A673 (cell line): ENCODE data around the gene SHMT1. TPM values are rescaled to one million over a fixed set of nuclear protein-coding genes. Genes with fewer than 3 reads are reported as not detected.

Source experiments
- BruUV-seq: library from RNA; stranded (reverse); fragments of 400-500 nt; replicated peaks from 2 replicates; lab custom pipeline; 2021; lab: Mats Ljungman, UMichigan
- CTCF ChIA-PET: fragments of 300-600 bp; sonication (Branson Sonifier 250); formaldehyde crosslinking; loops from one replicate; lab custom pipeline; 2022; ENCODE audit warnings: antibody characterized with exemption; lab: Charles Lee
- POLR2A ChIA-PET: fragments of 300-600 bp; sonication (Branson Sonifier 250); formaldehyde crosslinking; loops from one replicate; lab custom pipeline; 2022; ENCODE audit warnings: antibody characterized with exemption; ENCODE audit not compliant: low non-redundant PET; lab: Charles Lee
- DNase-seq: peaks from one replicate; pipeline ENCODE4 v3.0.0-alpha.2; 2015; ENCODE audit warnings: low spot score
- H3K27ac ChIP-seq: fragments of 200-600 bp; sonication (generic); 2 replicates; pipeline ENCODE4 v1.5.1; 2016; ENCODE audit warnings: mixed run types, low read depth, mild to moderate bottlenecking, mixed read lengths, antibody characterized with exemption, low read length; ENCODE audit not compliant: poor library complexity, severe bottlenecking
- H3K27me3 ChIP-seq: fragments of 200-600 bp; sonication (generic); replicated peaks from 2 replicates; pipeline ENCODE4 v1.6.1; 2017; ENCODE audit warnings: mixed run types, low read depth, mild to moderate bottlenecking, mixed read lengths, antibody characterized with exemption, low read length; ENCODE audit not compliant: insufficient read depth, poor library complexity
- H3K36me3 ChIP-seq: fragments of 200-600 bp; sonication (generic); 2 replicates; pipeline ENCODE4 v1.6.1; 2016; ENCODE audit warnings: mixed run types, mild to moderate bottlenecking, mixed read lengths, antibody characterized with exemption, low read length; ENCODE audit not compliant: insufficient read depth, poor library complexity, severe bottlenecking
- H3K4me1 ChIP-seq: fragments of 200-600 bp; sonication (generic); 2 replicates; pipeline ENCODE4 v1.6.1; 2017; ENCODE audit warnings: mixed run types, mild to moderate bottlenecking, mixed read lengths, antibody characterized with exemption, low read length; ENCODE audit not compliant: insufficient read depth, poor library complexity, severe bottlenecking
- H3K4me3 ChIP-seq: fragments of 200-600 bp; sonication (generic); 2 replicates; pipeline ENCODE4 v1.5.1; 2016; ENCODE audit warnings: low read depth, mixed run types, mild to moderate bottlenecking, mixed read lengths, low read length; ENCODE audit not compliant: poor library complexity, severe bottlenecking
- H3K9me3 ChIP-seq: fragments of 200-600 bp; sonication (generic); 2 replicates; pipeline ENCODE4 v1.6.1; 2016; ENCODE audit warnings: mixed run types, low read depth, mild to moderate bottlenecking, mixed read lengths, antibody characterized with exemption, low read length; ENCODE audit not compliant: poor library complexity, severe bottlenecking
- EZH2 ChIP-seq: fragments of 200-600 bp; sonication (generic); IDR thresholded peaks from 2 replicates; pipeline ENCODE4 v1.6.1; 2017; ENCODE audit warnings: borderline replicate concordance, low read depth, mild to moderate bottlenecking, mixed read lengths, antibody characterized with exemption, low read length; ENCODE audit not compliant: poor library complexity, severe bottlenecking
- intact Hi-C: fragments of 100-400 bp; cut with micrococcal nuclease; formaldehyde crosslinking; loops from one replicate; pipeline ENCODE4 v1.10.0; 2022; ENCODE audit not compliant: unreplicated experiment
- total RNA-seq: library from RNA; stranded (reverse); gene quantifications from 2 replicates; pipeline ENCODE4 v1.2.3, GENCODE V29; 2021
- TF ChIP-seq, protein P1 (sequence below): fragments of 300-800, 200-600 bp; sonication (generic); conservative IDR thresholded peaks from 2 replicates; pipeline ENCODE4 v1.5.1; 2017; ENCODE audit warnings: low read depth, mild to moderate bottlenecking, antibody characterized with exemption, low read length, moderate library complexity, mixed read lengths

SHMT1 gene
- total RNA-seq, 1 experiment from 2014 or later = 54.0 TPM

GRCh38 chr17:18371455-18371854 is 8.1 kb upstream of the SHMT1 start:
- H3K4me3 ChIP-seq = no peak overlapping the region
- no peaks in the 10 kb centered on the region for H3K36me3 ChIP-seq
- H3K27me3 ChIP-seq = no peaks in the 10 kb centered on the region
- DNase-seq = no peak
- ChIA-PET POLR2A (no interaction called here), CTCF (no interaction called here)
- BruUV-seq = no TSS peak
- intact Hi-C loops = no loop called here
- TF ChIP-seq, protein P1, sequence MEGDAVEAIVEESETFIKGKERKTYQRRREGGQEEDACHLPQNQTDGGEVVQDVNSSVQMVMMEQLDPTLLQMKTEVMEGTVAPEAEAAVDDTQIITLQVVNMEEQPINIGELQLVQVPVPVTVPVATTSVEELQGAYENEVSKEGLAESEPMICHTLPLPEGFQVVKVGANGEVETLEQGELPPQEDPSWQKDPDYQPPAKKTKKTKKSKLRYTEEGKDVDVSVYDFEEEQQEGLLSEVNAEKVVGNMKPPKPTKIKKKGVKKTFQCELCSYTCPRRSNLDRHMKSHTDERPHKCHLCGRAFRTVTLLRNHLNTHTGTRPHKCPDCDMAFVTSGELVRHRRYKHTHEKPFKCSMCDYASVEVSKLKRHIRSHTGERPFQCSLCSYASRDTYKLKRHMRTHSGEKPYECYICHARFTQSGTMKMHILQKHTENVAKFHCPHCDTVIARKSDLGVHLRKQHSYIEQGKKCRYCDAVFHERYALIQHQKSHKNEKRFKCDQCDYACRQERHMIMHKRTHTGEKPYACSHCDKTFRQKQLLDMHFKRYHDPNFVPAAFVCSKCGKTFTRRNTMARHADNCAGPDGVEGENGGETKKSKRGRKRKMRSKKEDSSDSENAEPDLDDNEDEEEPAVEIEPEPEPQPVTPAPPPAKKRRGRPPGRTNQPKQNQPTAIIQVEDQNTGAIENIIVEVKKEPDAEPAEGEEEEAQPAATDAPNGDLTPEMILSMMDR = no peak
- TF ChIP-seq EZH2 = no peak
- H3K9me3 ChIP-seq = no peaks in the 10 kb centered on the region
- no peaks in the 10 kb centered on the region for H3K4me1 ChIP-seq
- no peak overlapping the region for H3K27ac ChIP-seq

DNA sequence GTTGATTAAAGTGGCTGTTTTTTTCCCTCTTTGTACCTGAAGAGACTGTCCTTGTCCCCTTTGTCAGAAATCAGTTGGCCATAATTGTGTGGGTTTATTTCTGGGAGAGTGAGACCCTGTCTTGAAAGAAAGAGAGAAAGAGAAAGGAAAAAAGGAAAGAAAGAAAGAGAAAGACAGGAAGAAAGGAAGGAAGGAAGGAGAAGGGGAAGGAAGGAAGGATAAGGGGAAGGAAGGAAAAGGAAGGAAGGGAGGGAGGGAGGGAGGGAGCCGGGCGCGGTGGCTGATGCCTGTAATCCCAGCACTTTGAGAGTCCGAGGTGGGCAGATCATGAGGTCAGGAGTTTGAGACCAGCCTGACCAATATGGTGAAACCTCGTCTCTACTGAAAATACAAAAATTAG is 7.4 kb upstream of the SHMT1 start:
- no TSS peak for BruUV-seq
- H3K9me3 ChIP-seq = no peaks in the 10 kb centered on the region
- no peak overlapping the region for H3K27ac ChIP-seq
- ChIA-PET POLR2A (no interaction called here), CTCF (no interaction called here)
- no peak for TF ChIP-seq EZH2
- TF ChIP-seq, protein P1 = no peak
- intact Hi-C loops = no loop called here
- no peak for DNase-seq
- no peaks in the 10 kb centered on the region for H3K27me3 ChIP-seq
- H3K4me1 ChIP-seq = no peaks in the 10 kb centered on the region
- no peaks in the 10 kb centered on the region for H3K36me3 ChIP-seq
- no peak overlapping the region for H3K4me3 ChIP-seq

GRCh38 chr17:18368946-18369345 is 5.6 kb upstream of the SHMT1 start:
- CTCF ChIA-PET = no interaction called here
- H3K36me3 ChIP-seq = no peaks in the 10 kb centered on the region
- intact Hi-C loops = no loop called here
- no TSS peak for BruUV-seq
- POLR2A ChIA-PET = no interaction called here
- H3K9me3 ChIP-seq = no peaks in the 10 kb centered on the region
- no peaks in the 10 kb centered on the region for H3K4me1 ChIP-seq
- no peaks in the 10 kb centered on the region for H3K27me3 ChIP-seq
- TF ChIP-seq EZH2 = no peak
- TF ChIP-seq, protein P1 = no peak
- no peak overlapping the region for H3K4me3 ChIP-seq
- DNase-seq = no peak
- no peak overlapping the region for H3K27ac ChIP-seq
